ENCODE data around the gene SCNN1B. TPM values are rescaled to one million over a fixed set of nuclear protein-coding genes. Genes with fewer than 3 reads are reported as not detected.
"Not testable (repeated sequence)": the region's sequence is repeated elsewhere in the genome, so short reads cannot be mapped to it uniquely, and the experiment has no call there.

Gene SCNN1B
- total RNA-seq, 1 donor from 2014 or later: not detected

DNA sequence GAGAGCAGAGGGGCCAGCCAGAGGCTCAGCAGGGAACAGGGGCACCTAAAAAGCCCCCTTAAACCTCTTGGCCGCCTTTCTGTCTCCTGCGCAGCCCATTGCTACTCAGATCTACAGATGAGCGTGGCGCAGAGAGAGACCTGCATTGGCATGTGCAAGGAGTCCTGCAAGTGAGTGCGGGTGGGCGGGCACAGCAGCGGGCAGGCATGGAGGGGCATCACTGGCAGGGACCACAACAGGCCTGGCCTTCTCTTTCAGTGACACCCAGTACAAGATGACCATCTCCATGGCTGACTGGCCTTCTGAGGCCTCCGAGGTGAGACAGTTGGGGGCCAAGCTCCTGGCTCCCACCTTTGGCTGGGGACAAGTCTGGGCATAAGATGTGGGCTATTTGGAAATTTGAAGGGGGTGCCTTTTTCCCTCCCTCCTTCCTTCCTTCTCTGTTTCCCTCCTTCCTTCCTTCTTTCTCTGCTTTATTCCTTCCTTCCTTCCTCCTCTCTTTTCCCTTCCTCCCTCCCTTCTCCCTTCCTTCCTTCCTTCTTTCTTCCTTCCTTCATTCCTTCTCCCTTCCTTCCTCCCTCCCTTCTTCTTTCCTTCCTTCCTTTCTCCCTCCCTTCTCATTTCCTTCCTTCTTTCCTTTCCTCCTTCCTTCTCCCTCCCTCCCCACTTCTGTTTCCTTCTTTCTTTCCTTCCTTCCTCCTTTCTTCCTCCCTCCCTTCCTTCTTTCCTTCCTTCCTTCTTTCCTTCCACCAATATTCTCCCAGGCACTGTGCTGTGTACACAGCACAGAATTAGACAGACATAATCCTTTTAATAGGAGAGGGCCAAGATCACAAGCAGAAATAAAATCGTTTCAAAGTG is 75.2 kb downstream of the SCNN1B start:
- intact Hi-C loops (cut with micrococcal nuclease): no loop called here

DNA sequence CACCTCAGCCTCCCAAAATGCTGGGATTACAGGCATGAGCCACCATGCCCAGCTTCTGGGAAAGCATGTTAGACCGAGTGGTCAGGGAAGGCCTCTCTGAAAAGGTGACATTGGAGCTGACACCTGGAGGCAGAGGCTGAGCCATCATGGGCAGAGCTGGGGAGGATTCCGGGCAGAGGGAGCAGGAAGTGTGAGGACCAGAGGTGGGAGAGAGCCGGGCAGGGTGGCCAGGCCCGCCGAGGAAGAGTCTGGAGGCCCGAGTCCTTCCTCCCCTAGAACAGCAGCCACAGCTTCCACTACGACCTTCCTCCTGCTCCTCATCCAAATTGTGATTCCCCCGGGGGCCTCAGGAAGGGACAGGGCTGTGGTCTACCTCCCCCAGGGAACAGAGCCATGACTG is 76.2 kb downstream of the SCNN1B start:
- intact Hi-C loops (cut with micrococcal nuclease): no loop called here

DNA sequence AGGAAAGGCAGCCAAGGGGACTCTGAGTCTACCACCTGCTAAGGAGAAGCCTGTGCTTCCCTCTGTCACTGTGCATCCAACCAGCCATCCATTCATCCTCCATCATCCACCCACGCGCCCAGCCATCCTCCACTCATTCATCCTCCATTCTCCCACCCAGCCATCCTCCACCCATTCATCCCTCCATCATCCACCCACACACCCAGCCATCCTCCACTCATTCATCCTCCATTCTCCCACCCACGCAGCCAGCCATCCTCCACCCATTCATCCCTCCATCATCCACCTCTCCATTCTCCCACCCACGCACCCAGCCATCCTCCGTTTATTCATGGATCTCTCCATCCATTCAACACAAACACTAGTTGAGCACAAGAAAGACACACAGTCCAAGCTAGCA is 76.8 kb downstream of the SCNN1B start:
- intact Hi-C loops (cut with micrococcal nuclease): no loop called here

DNA sequence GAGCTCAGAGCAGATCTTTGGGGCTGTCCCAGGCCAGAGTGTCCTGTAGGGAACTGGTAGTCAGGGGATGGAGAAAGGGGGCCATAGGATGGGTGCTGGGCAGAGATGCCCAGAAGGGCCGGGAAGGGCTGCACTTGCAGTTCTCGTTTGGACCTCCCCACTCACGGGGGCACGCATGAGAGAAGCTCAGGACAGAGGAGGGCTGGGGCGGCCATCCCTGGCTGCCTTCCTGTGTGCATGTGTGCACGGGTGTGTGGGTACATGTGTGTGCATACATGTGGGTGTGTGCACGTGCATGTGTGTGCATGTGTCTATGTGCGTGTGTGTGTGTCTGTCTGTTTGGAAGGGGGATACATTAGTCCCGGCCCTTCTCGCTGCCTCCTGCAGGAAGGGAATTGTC is 77.6 kb downstream of the SCNN1B start:
- intact Hi-C loops (cut with micrococcal nuclease): no loop called here

DNA sequence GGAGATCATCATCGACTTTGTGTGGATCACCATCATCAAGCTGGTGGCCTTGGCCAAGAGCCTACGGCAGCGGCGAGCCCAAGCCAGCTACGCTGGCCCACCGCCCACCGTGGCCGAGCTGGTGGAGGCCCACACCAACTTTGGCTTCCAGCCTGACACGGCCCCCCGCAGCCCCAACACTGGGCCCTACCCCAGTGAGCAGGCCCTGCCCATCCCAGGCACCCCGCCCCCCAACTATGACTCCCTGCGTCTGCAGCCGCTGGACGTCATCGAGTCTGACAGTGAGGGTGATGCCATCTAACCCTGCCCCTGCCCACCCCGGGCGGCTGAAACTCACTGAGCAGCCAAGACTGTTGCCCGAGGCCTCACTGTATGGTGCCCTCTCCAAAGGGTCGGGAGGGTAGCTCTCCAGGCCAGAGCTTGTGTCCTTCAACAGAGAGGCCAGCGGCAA is 78.4 kb downstream of the SCNN1B start:
- intact Hi-C loops (cut with micrococcal nuclease): no loop called here

DNA sequence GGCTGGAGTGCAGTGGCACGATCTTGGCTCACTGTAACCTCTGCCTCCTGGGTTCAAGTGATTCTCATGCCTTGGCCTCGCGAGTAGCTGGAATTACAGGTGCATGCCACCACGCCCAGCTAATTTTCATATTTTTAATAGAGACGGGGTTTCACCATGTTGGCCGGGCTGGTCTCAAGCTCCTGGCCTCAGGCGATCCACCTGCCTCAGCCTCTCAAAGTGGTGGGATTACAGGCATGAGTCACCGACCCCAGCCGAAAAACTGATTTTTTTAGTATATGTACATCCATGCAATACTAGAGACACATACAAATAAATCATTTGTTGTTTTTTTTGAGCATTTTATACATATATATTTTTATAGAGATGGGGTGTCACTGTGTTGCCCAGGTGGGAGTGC is 79.6 kb downstream of the SCNN1B start:
- intact Hi-C loops (cut with micrococcal nuclease): not testable (repeated sequence)

DNA sequence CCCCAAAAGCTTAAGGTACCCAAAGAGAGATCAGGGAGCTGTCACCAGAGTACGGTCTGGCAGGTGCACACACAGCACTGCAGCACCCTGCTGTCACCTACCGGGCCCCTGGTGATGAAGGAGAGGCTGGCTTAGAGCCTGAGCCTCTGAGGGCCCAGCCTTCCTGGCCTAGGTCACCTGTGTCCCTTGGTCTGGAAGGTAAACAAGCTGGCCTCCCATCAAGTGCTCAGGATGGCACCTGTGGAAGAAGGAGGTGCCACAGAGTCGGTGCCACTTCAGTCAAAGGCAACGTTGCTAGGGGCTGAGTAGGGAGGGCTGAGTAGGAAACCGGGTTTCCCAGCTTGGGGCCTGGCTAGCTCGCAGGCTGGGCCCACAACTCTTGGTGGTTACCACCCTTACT is 80.2 kb downstream of the SCNN1B start:
- intact Hi-C loops (cut with micrococcal nuclease): no loop called here

DNA sequence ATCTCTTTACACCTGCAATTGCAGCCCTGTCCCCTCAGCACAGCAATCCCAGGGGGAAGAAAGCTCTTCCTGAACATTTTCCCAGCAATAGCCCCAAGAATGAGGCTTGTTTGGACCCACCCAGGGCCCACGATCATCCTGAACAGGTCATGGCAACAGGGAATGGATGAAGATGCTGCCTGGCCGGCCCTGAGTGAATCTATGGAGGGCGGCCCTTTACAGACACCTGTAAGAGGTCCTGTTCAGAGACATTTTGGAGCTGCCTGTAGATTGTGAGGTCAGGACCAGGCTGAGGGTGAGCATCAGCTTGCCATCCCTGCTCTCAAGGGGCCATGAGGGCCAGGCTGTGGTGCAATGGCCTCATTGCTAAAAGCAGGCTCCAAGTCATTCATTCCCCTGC is 81.8 kb downstream of the SCNN1B start:
- intact Hi-C loops (cut with micrococcal nuclease): no loop called here

DNA sequence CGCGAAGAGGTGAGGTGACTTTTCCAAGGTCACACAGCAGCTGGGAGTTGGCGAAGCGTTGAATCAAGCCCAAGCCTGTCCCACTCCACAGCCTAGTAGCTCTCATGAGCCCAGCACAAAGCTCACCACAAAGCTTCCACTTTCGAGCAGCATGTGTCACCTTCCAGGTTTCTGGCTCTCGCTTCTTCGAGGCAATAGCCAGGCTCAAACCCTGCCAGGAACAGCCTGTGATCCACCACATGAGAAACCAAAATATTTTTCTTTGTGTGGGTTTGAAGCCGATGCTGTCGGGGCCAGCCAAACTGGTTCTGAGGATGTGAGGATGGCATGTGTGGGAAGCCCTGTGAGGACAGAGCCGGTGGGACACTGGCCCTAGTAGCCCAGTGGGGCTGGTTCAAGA is 82.8 kb downstream of the SCNN1B start:
- intact Hi-C loops (cut with micrococcal nuclease): no loop called here

DNA sequence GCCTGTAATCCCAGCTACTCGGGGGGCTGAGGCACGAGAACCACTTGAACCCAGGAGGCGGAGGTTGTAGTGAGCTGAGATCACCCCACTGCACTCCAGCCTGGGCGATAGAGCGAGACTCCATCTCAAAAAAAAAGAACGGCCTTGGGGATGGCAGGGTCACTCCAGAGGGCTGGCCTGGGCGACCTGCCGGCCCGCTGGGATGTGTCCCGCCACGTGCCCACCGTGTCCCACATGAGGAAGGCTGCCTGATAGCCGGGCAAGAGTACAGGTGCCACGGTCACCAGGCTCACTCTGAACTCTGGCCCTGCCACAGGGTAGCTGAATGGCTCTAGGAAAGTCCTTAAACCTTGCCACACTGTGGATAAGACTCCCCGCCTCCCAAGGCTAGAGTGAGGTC is 83.3 kb downstream of the SCNN1B start:
- intact Hi-C loops (cut with micrococcal nuclease): no loop called here

DNA sequence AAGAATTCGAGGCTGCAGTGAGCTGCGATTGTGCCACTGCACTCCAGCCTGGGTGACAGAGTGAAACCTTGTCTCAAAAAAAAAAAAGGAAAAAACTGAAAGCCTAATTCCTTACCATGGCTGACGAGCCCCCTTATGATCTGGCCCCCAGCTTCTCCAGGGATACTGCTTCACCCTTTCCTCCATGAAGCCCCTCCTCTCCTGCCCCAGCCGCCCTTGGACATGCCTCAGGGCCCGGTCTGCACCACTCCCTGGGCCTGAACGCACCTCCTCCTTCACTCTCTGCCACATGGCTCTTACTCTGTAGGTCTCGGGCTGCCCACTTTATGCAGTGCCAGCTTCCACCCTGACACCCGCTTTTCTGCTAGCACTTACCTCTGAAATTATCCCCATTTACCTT is 85.6 kb downstream of the SCNN1B start:
- intact Hi-C loops (cut with micrococcal nuclease): no loop called here

DNA sequence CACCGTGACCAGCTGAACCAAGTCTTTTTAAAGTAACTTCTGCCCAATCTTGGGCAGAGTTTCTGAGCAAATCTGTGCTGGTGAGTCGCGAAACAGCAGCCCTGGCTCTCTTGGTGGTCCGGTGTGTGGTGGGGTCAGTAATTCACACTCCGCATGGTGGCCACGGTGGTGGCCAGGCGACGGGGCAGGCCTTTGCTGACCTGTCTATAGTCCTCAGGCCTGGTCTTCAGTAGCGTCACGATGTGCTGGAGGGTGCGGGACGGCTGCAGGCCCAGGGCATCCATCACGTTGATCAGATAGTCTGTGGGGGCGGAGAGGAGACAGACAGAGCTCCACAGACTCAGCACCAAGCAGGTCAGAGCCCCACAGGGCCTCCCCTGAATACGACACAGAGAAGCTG is 86.7 kb downstream of the SCNN1B start:
- intact Hi-C loops (cut with micrococcal nuclease): no loop called here

DNA sequence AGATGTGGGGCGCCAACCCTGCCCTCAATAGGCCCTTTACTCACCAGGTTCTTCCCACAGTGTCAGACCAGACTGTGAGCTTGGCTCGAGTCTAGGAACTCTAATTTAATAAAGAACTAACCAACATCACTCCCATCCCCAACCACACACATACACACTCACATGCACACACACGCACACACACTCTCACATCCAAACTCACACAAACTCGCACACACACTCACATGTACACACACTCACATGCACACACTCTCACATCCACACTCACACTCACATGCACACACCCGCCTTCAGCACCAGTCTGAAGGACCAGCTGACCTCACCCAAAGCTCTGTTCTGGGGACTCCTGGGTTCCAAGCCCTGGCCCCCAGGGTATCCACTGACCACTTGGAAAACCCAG is 87.1 kb downstream of the SCNN1B start:
- intact Hi-C loops (cut with micrococcal nuclease): no loop called here

DNA sequence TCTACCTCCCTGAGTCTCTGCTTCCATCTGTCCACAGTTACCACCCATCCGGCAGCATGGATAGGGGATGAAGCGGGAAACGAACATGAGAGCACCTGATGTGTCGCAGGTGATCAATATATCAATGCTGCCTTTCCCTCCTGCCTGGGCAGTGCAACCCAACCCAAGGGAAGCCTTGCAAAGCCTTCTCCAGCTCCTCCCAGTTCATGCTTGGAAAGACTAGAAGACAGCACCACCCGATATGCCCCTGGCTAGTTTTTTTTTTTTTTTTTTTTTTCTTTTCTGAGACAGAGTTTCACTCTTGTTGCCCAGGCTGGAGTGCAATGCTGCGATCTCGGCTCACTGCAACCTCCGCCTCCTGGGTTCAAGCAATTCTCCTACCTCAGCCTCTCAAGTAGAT is 87.8 kb downstream of the SCNN1B start:
- intact Hi-C loops (cut with micrococcal nuclease): not testable (repeated sequence)

DNA sequence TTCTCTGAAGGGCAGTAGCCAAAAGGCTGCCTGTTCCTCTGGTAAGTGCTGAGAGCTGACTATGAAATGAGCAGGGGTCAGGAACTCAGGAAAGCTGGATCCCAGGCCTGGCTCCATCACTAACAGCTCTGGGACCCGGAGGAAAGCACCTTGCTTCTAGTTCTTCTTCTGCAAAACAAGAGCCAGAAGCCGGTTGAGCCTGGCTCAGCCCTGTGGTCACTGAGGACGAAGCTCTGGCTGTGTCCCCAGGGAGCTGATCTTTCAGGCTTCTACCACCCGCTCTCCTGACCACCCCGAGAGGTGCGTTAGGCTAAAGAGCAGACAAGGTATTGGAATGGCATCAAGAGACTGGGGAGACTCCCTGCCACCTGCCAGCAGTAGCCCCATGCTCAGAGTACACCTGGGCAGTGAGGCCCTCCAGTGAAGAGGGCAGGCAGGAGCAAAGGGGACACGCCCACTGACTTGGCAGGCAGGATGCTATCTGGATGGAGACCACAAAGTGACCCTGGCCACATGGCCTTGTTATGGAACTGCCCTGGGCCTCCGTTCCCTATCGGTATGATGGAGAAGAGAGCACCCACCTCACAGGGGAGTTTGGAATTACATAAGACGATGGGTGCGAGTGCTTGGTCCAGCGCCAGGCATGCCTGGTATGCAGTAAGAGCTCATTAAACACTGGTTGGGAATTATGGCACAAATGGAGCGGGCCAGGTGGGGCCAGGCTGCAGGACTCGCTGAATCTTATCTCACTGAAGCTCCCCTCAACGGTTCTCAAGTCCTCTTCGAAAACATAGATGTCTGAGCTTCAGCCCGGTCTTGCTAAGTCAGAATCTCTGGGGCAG is 89.5 kb downstream of the SCNN1B start:
- intact Hi-C loops (cut with micrococcal nuclease): no loop called here

DNA sequence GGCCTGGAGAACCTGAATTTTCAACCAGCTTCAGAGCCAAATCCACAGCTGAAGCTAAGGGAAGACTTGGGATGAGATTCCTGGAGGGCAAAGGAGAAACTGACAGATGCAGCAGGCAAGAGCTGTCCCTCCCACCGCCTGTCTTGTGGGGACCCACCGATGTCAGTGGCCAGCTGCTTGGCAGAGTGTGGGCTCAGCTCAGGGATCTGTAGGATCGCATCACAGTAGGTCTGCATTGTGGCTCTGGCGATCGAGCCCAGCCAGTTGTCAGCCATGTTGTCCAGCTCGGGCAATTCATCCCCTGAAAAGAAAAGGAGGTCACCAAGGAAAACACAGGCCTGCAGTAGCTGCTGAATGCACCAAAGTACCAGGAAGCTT is 90.1 kb downstream of the SCNN1B start:
- intact Hi-C loops (cut with micrococcal nuclease): no loop called here

DNA sequence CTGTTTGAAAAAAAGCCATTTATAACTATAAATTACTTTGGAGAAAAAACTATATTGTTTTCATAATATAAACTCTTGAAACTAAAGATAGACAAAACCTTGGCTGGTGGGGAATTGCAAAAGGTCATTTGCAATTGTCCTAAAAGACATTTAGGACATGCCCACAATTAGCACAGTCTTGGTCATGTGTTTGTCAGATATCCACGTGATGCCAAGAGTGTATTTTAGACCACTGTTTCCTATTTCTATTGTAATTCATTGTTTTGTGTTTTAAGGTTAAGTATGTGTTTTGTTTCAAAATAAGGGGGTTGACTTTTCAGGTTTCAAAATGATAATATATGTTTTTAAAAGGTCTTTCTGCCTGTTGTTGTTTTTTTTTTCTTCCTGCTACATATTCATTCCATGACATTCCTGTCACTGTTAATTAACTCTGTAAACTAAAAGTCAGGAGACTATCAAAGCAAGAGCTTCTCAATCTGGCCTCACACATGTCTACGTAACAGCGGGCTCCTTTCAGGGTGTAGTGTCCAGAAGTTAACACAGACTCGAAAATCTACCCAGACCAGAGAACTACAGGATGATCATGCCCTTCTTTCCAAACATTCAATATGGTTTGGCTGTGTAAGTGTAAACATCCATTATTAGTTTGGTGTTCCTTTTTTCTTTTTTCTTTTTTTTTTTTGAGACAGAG is 92.2 kb downstream of the SCNN1B start:
- intact Hi-C loops (cut with micrococcal nuclease): no loop called here

DNA sequence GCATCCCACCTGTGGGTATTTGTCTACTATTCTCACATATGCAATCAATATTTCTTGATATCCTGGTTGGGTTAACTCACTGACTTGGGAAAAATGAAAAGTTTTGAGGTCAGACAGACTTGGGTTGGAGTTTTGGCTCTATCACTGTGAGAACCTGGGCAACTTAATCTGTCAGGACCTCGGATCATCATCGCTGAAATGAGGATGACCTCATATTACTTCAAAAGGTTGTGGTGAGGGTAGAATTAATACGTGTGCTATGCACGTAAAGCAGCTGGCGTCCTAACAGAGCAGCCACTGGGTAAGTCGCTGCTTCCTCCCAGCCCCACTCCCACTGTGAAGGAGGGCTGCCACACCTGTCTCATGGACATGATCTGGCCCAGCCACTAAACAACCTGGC is 93.6 kb downstream of the SCNN1B start:
- intact Hi-C loops (cut with micrococcal nuclease): no loop called here

DNA sequence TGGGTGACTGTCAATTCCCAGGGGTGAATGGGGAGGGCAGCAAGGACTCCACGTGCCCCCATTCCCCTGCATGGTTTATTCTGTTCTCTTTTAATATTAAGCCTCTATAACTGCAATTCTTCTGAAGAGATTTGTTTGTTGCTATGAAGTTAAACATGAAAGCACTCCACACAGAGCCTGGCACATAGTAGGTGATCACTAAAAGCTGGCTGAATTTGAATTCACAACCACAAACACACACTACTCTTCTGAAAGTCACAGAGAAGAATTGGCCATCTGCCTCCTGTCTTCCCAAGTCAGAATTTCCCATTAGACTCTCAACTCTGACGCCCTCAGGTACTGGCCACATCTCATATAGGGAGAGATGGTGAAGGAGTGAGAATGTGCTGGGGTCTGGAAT is 95.4 kb downstream of the SCNN1B start:
- intact Hi-C loops (cut with micrococcal nuclease): no loop called here

DNA sequence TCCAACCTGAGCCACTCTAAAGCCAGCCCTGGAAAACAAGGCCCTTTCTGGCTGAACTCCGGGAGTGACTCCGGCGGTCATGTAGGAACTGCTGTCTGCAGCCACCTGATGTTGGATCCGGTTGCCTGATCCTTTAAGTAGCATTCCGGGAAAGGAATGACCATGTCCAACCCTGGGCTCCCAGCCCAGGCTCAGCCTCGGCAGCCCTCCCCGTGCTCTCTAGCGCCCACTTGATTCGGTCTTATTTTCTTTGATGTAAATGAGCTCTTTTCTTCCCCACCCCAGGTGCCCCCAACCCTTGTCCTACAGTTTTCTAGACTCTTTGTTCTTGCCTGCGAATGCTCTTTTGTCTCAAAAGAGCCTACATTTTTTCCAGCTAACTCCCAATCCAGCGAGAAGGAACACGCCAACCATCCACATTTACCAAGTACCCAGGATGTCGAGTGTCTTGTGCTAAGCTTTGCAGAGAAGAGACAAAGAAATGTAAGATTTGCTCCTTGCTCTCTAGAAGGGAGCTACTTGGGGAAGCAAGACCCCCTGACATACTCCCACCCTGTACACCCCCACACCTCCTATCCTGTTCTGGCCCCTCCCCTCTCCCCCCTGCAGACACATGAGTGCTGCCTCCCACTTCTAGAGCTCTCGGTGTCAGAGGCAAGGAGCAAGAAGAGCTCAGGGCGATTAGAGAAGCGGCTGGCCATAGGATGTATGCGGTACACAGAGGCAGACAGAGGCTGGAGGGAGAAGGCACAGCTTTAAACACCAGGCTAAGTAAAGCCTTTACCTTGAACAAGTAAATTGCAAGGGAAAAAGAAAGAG is 97.1 kb downstream of the SCNN1B start:
- intact Hi-C loops (cut with micrococcal nuclease): no loop called here

DNA sequence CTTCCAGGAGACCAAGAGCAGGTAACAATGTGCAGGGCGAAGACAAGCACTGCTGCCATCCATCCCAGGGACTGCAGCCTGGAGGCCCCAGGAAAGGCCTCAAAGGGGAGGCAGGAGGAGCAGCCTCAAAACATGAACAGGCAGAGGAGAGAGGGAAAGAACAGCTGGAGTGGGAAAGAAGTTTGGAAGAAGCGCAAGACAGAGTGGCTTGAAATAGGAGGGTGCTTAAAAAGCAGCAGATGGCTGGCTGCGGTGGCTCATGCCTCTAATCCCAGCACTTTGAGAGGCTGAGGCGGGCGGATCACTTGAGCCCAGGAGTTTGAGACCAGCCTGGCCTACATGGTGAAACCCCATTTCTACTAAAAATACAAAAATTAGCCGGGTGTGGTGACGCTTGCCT is 98.3 kb downstream of the SCNN1B start:
- intact Hi-C loops (cut with micrococcal nuclease): not testable (repeated sequence)

Measured in T-helper 1 cell treated with Interleukin-12 subunit alpha and Interleukin-12 subunit beta and Interleukin-4 antibody, amounts not matched to agents 30 ng/mL and 1 ng/mL, for 36 hours (primary cell).